GM08714 (cell line): ENCODE results near the gene SBK1.
"Not testable (repeated sequence)": the region's sequence is repeated elsewhere in the genome, so short reads cannot be mapped to it uniquely, and the experiment has no call there.

Experiments
- H3K4me3 ChIP-seq: fragments of 200-500 bp; sonication (Bioruptor generic); 2 replicates; pipeline ENCODE4 v1.5.1; 2014; ENCODE audit warnings: mild to moderate bottlenecking, low read length, inconsistent platforms
- ZNF274 ChIP-seq: IDR thresholded peaks from 2 replicates; pipeline ENCODE4 v1.6.1; 2012; ENCODE audit warnings: mild to moderate bottlenecking, low read depth, low read length

SBK1 gene

GRCh38 chr16:28326881-28327610 lies 34.7 kb downstream of the SBK1 start:
- no peak for TF ChIP-seq ZNF274
- no peak overlapping the region for H3K4me3 ChIP-seq

- not testable (repeated sequence) for H3K4me3 ChIP-seq
These were observed 37.9 kb downstream of the SBK1 start for GRCh38 chr16:28330232-28330631.

- not testable (repeated sequence) for H3K4me3 ChIP-seq
These were observed 38.7 kb downstream of the SBK1 start for GRCh38 chr16:28330981-28331380.

DNA sequence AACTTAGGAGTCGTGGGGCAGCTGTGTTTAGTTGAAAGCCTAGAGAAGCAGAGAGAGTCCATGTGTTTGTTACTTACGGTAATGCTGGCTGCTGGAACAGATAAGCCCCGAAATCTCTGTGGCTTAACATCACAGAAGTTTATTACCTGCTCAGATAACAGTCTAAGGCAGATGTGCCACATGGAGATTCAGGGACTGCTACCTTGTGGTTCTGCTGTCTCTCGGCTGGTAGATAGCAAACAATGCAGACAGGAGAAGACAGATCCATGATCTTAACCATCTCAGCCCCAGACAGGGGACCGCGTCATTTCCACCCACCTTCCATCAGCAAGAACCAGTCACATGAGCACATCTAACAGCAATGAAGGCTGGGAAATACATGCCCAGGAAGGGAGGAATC lies 40.3 kb downstream of the SBK1 start:
- not testable (repeated sequence) for H3K4me3 ChIP-seq

GRCh38 chr16:28335678-28336077 lies 43.4 kb downstream of the SBK1 start:
- H3K4me3 ChIP-seq, result not testable (repeated sequence)

GRCh38 chr16:28336940-28337710 lies 44.8 kb downstream of the SBK1 start:
- not testable (repeated sequence) for H3K4me3 ChIP-seq

DNA sequence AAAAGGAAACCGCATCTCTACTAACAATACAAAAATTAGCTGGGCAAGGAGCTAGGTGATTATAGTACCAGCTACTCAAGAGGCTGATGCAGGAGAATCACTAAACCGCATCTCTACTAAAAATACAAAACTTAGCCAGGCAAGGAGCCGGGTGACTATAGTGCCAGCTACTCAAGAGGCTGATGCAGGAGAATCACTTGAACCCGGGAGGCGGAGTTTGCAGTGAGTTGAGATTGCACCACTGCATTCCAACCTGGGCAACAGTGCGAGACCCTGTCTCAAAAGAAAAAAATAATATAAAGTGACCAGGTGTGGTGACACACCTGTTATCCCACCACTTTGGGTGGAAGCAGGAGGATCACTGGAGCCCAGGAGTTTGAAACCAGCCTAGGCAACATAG lies 45.9 kb downstream of the SBK1 start:
- H3K4me3 ChIP-seq, result not testable (repeated sequence)

DNA sequence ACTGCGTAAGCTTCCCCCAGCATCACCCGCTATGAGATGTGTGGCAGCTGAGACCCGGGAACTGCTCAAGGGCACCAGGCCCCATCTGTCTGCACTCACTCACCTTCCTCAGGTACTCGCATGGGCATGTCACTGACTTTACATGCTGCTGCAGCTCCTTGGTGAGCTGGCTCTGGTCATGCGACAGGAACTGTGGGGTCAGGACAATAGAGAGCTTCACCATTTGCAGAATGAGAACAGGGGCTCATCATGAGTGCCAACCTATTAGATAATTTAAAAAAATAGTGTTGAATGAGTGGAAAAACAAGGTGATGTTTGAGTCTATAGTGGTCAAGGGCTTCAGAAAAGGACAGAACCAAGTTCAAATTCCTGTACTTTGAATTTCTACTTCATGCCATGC lies 70.3 kb downstream of the SBK1 start:
- H3K4me3 ChIP-seq, result not testable (repeated sequence)

GRCh38 chr16:28363408-28363807 lies 71.1 kb downstream of the SBK1 start, which contains the start of gene NPIPB6:
Gene NPIPB6, minus strand, starts transcription at chr16:28363508. Its CDS starts 686 bp downstream, at chr16:28362822.
- H3K4me3 ChIP-seq, result not testable (repeated sequence)

DNA sequence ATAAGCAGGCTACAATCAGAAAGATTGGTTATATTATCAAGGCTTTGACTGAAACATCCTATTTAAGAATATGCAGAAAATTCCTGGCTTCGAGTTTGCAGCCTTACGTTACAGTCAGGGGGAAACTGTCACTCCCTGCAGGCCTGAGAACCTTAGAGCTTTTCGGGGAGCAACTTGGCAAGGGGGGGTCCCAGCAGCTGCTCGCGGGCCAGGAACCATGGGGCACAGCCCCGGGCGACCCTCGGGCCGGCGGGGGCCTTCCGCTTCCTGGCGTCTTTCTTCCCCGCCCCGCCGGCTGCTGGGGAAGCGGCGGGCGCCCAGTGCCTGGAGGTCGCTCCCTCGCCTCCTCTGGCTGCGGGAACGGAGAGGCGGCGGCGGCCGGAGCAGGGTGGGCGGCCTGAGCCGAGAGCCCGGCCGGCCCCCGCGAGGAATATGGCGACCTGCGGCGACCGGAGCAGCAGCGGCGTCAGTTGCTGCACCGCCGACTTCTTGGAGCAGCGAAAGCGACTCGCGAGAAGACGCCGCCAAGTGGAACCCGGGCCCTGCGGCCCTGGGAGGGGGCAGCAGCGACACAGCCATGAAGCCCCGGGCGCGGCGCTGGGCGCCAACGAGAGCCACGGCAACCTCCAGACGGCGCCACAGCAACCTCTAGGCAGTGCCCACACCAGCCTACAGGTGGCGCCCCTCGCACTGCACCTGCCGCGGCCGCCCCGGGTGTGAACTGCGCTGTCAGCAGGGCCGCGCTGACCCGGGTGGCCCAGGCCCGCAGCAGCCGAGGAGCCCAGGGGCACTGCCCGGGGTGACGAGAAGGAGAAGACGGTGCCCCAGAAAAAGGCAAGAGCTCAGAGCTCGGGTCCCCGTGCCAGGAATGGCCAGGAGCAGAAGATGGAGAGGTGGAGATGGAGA lies 72.2 kb downstream of the SBK1 start:
- not testable (repeated sequence) for H3K4me3 ChIP-seq

GRCh38 chr16:28367926-28368325 lies 75.6 kb downstream of the SBK1 start:
- not testable (repeated sequence) for H3K4me3 ChIP-seq
